A549 (cell line): Measurements from ENCODE around the gene SMG9. TPM values are rescaled to one million over a fixed set of nuclear protein-coding genes. Genes with fewer than 3 reads are reported as not detected.

Experiments used
- ATAC-seq, 2 experiments: fragments of 200-7000 bp in 1 of 2; fragments of >200 bp in 1 of 2; cut with Nextera tagmentation in 1 of 2; cut with Tn5 transposase in 1 of 2; 3 replicates each; pipeline versions ENCODE4 v1.8.0 to v1.9.1; 2018 to 2020; ENCODE audit warnings: mild to moderate bottlenecking in 1 of 2, moderate library complexity in 1 of 2
- CTCF ChIA-PET: fragments of 300-600 bp; sonication (Branson Sonifier 250); formaldehyde crosslinking; extraction: SDS; loops from one replicate; lab custom pipeline; 2021; ENCODE audit warnings: antibody characterized with exemption, inconsistent platforms; lab: Yijun Ruan, JAX
- POLR2A ChIA-PET: fragments of 350-600 bp; formaldehyde crosslinking; extraction: SDS; loops from one replicate; lab custom pipeline; 2021; ENCODE audit warnings: antibody characterized with exemption, inconsistent platforms; lab: Yijun Ruan, JAX
- DNase-seq, 2 experiments: peaks; one replicate each; pipeline versions ENCODE4 v3.0.0 to v3.0.0-alpha.2; 2011 to 2016; ENCODE audit warnings: low read depth in 1 of 2, low spot score in 1 of 2
- FAIRE-seq: peaks from 2 replicates; lab custom pipeline; 2011; peaks lifted over from hg19 to GRCh38; lab: Jason Lieb, UNC
- H3K27ac ChIP-seq, 2 experiments: fragments of >200 bp; sonication (Bioruptor Twin); formaldehyde crosslinking; 3 replicates each; pipeline ENCODE4 v1.5.1; 2016 to 2017
- H3K4me1 ChIP-seq: fragments of >200 bp; sonication (Bioruptor Twin); formaldehyde crosslinking; 3 replicates; pipeline ENCODE4 v1.6.1; 2016
- H3K4me2 ChIP-seq: fragments of >200 bp; sonication (Bioruptor Twin); formaldehyde crosslinking; 3 replicates; pipeline ENCODE4 v1.6.1; 2016
- H3K4me3 ChIP-seq: fragments of >200 bp; sonication (Bioruptor Twin); formaldehyde crosslinking; 3 replicates; pipeline ENCODE4 v1.5.1; 2016
- H3K9me3 ChIP-seq: fragments of >200 bp; sonication (Bioruptor Twin); formaldehyde crosslinking; 3 replicates; pipeline ENCODE4 v1.6.1; 2016
- BHLHE40 ChIP-seq: IDR thresholded peaks from 2 replicates; pipeline ENCODE4 v1.6.1; 2012; ENCODE audit warnings: low read depth, low read length, inconsistent platforms
- CBX2 ChIP-seq: fragments of 200-600 bp; sonication (generic); IDR thresholded peaks from 2 replicates; pipeline ENCODE4 v1.6.1; 2016; ENCODE audit warnings: low read depth, mild to moderate bottlenecking, borderline replicate concordance
- CHD4 ChIP-seq: fragments of 200-600 bp; sonication (generic); IDR thresholded peaks from 2 replicates; pipeline ENCODE4 v1.6.1; 2016; ENCODE audit warnings: antibody characterized with exemption, mild to moderate bottlenecking, borderline replicate concordance
- ELK1 ChIP-seq: fragments of 150-350 bp; IDR thresholded peaks from 2 replicates; pipeline ENCODE4 v1.6.1; 2014; ENCODE audit warnings: low read depth, mild to moderate bottlenecking, low read length
- FOSB ChIP-seq: fragments of 250-450 bp; sonication (Bioruptor Pico); IDR thresholded peaks from 2 replicates; pipeline ENCODE4 v1.5.0; 2020; ENCODE audit warnings: mild to moderate bottlenecking, moderate library complexity
- FOSL2 ChIP-seq, 2 experiments: fragments of 450-650 bp in 1 of 2; fragments of >200 bp in 1 of 2; sonication (Bioruptor Twin) in 1 of 2; formaldehyde crosslinking; IDR thresholded peaks; 2 replicates each; pipeline versions ENCODE4 v1.5.0 to v1.6.1; 2016 to 2020; ENCODE audit warnings: mild to moderate bottlenecking in 1 of 2, moderate library complexity in 1 of 2
- HOXA7 ChIP-seq: fragments of 250-450 bp; sonication (Bioruptor Pico); IDR thresholded peaks from 2 replicates; pipeline ENCODE4 v1.5.0; 2020; ENCODE audit warnings: mild to moderate bottlenecking, moderate library complexity
- MYC ChIP-seq: IDR thresholded peaks from 2 replicates; pipeline ENCODE4 v1.6.1; 2012; ENCODE audit warnings: mild to moderate bottlenecking, inconsistent platforms, low read length, improper control_type of control experiment, borderline replicate concordance
- NPAS2 ChIP-seq: fragments of 250-450 bp; sonication (Bioruptor Pico); IDR thresholded peaks from 2 replicates; pipeline ENCODE4 v1.8.0; 2022; ENCODE audit warnings: mild to moderate bottlenecking, moderate library complexity, borderline replicate concordance
- PBX3 ChIP-seq: IDR thresholded peaks from 2 replicates; pipeline ENCODE4 v1.6.1; 2012
- PHF8 ChIP-seq: fragments of 200-600 bp; sonication (generic); IDR thresholded peaks from 2 replicates; pipeline ENCODE4 v1.6.1; 2016; ENCODE audit warnings: low read depth, mild to moderate bottlenecking, antibody characterized with exemption, moderate library complexity, borderline replicate concordance
- POLR2A ChIP-seq: IDR thresholded peaks from 2 replicates; pipeline ENCODE4 v1.6.1; 2012; ENCODE audit warnings: mild to moderate bottlenecking, low read length
- POLR2AphosphoS2 ChIP-seq: conservative IDR thresholded peaks from 2 replicates; pipeline ENCODE4 v1.6.1; 2012; ENCODE audit warnings: low read length, improper control_type of control experiment, inconsistent platforms
- RARB ChIP-seq: fragments of 250-450 bp; sonication (Bioruptor Pico); IDR thresholded peaks from 2 replicates; pipeline ENCODE4 v1.8.0; 2021; ENCODE audit warnings: mild to moderate bottlenecking, moderate library complexity
- REST ChIP-seq: fragments of 200-600 bp; sonication (generic); IDR thresholded peaks from 2 replicates; pipeline ENCODE4 v1.6.1; 2016; ENCODE audit warnings: antibody characterized with exemption, mild to moderate bottlenecking, moderate library complexity
- SREBF2 ChIP-seq: fragments of 450-650 bp; IDR thresholded peaks from 2 replicates; pipeline ENCODE4 v1.6.1; 2014; ENCODE audit warnings: mild to moderate bottlenecking, moderate library complexity
- TFCP2L1 ChIP-seq: fragments of 250-450 bp; sonication (Bioruptor Pico); IDR thresholded peaks from 2 replicates; pipeline ENCODE4 v1.5.0; 2021; ENCODE audit warnings: mild to moderate bottlenecking
- ZSCAN20 ChIP-seq: fragments of 250-450 bp; sonication (Bioruptor Pico); IDR thresholded peaks from 2 replicates; pipeline ENCODE4 v1.8.0; 2022; ENCODE audit warnings: mild to moderate bottlenecking, moderate library complexity
- WGBS: methylation state at CpG from one replicate; pipeline ENCODE4 v1.1.6; 2017; ENCODE audit errors: missing lambda C conversion rate; 5-methylcytosine and 5-hydroxymethylcytosine counted together
- polyA plus RNA-seq, 4 experiments: library from polyadenylated mRNA; depleted of rRNA in 3 of 4; stranded (reverse); fragments of >200 nt; fragmentation: RNase III in 1 of 4; extraction: RNeasy Plus Mini Kit Qiagen cat#74134 plus additional on column Dnase treatment in 1 of 4; gene quantifications; 2 replicates in 3 of 4; 3 replicates in 1 of 4; pipeline ENCODE4 v1.2.3, GENCODE V29; 2011 to 2017

SMG9 gene
- polyA plus RNA-seq, 2 of the 4 experiments (the other 2 are of a cell fraction): 14.2 to 44.2 TPM

- WGBS: 0% methylated on average over 2 of the region's 2 CpGs
- CTCF ChIA-PET: no interaction called here
- H3K27ac ChIP-seq: no peak overlapping the region
- no peak overlapping the region for H3K4me3 ChIP-seq
- DNase-seq (no peak), FAIRE-seq (no peak), ATAC-seq (no peak)
- TF ChIP-seq FOSL2 (IDR thresholded peaks at IDR 0.05) (no peak), FOSL2 (CRISPR knock-in tag; IDR thresholded peaks at IDR 0.05) (no peak), RARB (CRISPR knock-in tag) (no peak), MYC (no peak), ZSCAN20 (no peak), SREBF2 (no peak), NPAS2 (CRISPR knock-in tag) (no peak), TFCP2L1 (CRISPR knock-in tag) (no peak), PBX3 (no peak), ELK1 (no peak), PHF8 (no peak), FOSB (CRISPR knock-in tag) (no peak), REST (no peak), POLR2A (no peak), CHD4 (no peak), CBX2 (no peak)
- no peaks in the 10 kb centered on the region for H3K4me1 ChIP-seq
- POLR2A ChIA-PET: no interaction called here
- H3K4me2 ChIP-seq: no peak overlapping the region
- H3K9me3 ChIP-seq: no peaks in the 10 kb centered on the region
Observed at GRCh38 chr19:43804432-43804831, 49.7 kb upstream of the SMG9 start.

GRCh38 chr19:43802216-43802951, 47.6 kb upstream of the SMG9 start, which contains the start of gene LYPD5:
Gene LYPD5 (minus strand): TSS chr19:43802447. CDS start chr19:43802380, 67 bp downstream.
- no peak within 1 kb of the TSS for H3K4me3 ChIP-seq
- H3K4me2 ChIP-seq: no peak within 1 kb of the TSS
- DNase-seq (no peak), ATAC-seq (no peak), FAIRE-seq (no peak)
- 0 out of 3 replicates have a peak, but pooled peaks cover 4% of the 10 kb centered on the region for H3K4me1 ChIP-seq
- POLR2A ChIA-PET: no interaction called here
- TF ChIP-seq HOXA7 (CRISPR knock-in tag): no peak
- no peak for TF ChIP-seq BHLHE40
- no peak for TF ChIP-seq POLR2A
- no peak for TF ChIP-seq POLR2AphosphoS2
- no peaks in the 10 kb centered on the region for H3K9me3 ChIP-seq
- no peak within 1 kb of the TSS for H3K27ac ChIP-seq
- 50% methylated on average over 12 of the region's 12 CpGs for whole genome bisulfite sequencing
- CTCF ChIA-PET: interaction anchor here (1.2 kb wide), 1 partner anchor 57 kb away, joined by 3 read pairs; no protein-coding TSS in a partner anchor
